ENCODE measurements around the gene PTPRO.

PTPRO gene

GRCh38 chr12:15372352-15372751, 50.0 kb downstream of the PTPRO start:
- ATAC-seq (replicated peaks), result no peak
- no peak overlapping the region for H3K27ac Mint-ChIP-seq
- no peak for DNase-seq
- H3K27me3 Mint-ChIP-seq, result peaks cover 9 to 11% of the 10 kb centered on the region in 2 donors
- no peaks in the 10 kb centered on the region for H3K36me3 Mint-ChIP-seq (ENCODE audit: insufficient read depth)
- H3K9me3 Mint-ChIP-seq, result peaks cover 9 to 18% of the 10 kb centered on the region in 2 donors
- H3K4me1 Mint-ChIP-seq (ENCODE audit: low read depth in 2 of 2), result no peaks in the 10 kb centered on the region
- H3K4me3 Mint-ChIP-seq, result no peak overlapping the region

GRCh38 chr12:15387772-15388171, 65.5 kb downstream of the PTPRO start:
- H3K27me3 Mint-ChIP-seq, result peaks cover 0 to 6% of the 10 kb centered on the region in 2 donors
- H3K27ac Mint-ChIP-seq, result no peak overlapping the region
- ATAC-seq (replicated peaks) (no peak), DNase-seq (no peak)
- no peaks in the 10 kb centered on the region for H3K4me1 Mint-ChIP-seq (ENCODE audit: low read depth in 2 of 2)
- H3K4me3 Mint-ChIP-seq, result no peak overlapping the region
- H3K36me3 Mint-ChIP-seq (ENCODE audit: insufficient read depth), result no peaks in the 10 kb centered on the region
- peaks cover 0 to 3% of the 10 kb centered on the region in 2 donors for H3K9me3 Mint-ChIP-seq

GRCh38 chr12:15389561-15389960, 67.3 kb downstream of the PTPRO start:
- H3K27me3 Mint-ChIP-seq, result peaks cover 0 to 6% of the 10 kb centered on the region in 2 donors
- no peaks in the 10 kb centered on the region for H3K36me3 Mint-ChIP-seq (ENCODE audit: insufficient read depth)
- no peak for ATAC-seq (replicated peaks)
- peaks cover 0 to 2% of the 10 kb centered on the region in 2 donors for H3K9me3 Mint-ChIP-seq
- H3K27ac Mint-ChIP-seq, result no peak overlapping the region
- no peak for DNase-seq
- H3K4me3 Mint-ChIP-seq, result no peak overlapping the region
- H3K4me1 Mint-ChIP-seq (ENCODE audit: low read depth in 2 of 2), result no peaks in the 10 kb centered on the region

- Mint-ChIP-seq H3K27me3 (peaks cover 0 to 6% of the 10 kb centered on the region in 2 donors), H3K4me3 (no peak overlapping the region), H3K27ac (no peak overlapping the region), H3K9me3 (no peaks in the 10 kb centered on the region), H3K4me1 (ENCODE audit: low read depth in 2 of 2) (no peaks in the 10 kb centered on the region), H3K36me3 (ENCODE audit: insufficient read depth) (no peaks in the 10 kb centered on the region)
- ATAC-seq (replicated peaks) (no peak), DNase-seq (no peak)
Measured at GRCh38 chr12:15393037-15393436, 70.7 kb downstream of the PTPRO start.

GRCh38 chr12:15393995-15394394, 71.7 kb downstream of the PTPRO start:
- Mint-ChIP-seq H3K36me3 (ENCODE audit: insufficient read depth) (no peaks in the 10 kb centered on the region), H3K4me1 (ENCODE audit: low read depth in 2 of 2) (no peaks in the 10 kb centered on the region), H3K27me3 (peaks cover 0 to 6% of the 10 kb centered on the region in 2 donors), H3K27ac (no peak overlapping the region), H3K4me3 (no peak overlapping the region), H3K9me3 (no peaks in the 10 kb centered on the region)
- no peak for DNase-seq
- no peak for ATAC-seq (replicated peaks)

- no peak overlapping the region for H3K27ac Mint-ChIP-seq
- H3K4me1 Mint-ChIP-seq (ENCODE audit: low read depth in 2 of 2), result no peaks in the 10 kb centered on the region
- H3K9me3 Mint-ChIP-seq, result peaks cover 0 to 3% of the 10 kb centered on the region in 2 donors
- no peak overlapping the region for H3K4me3 Mint-ChIP-seq
- ATAC-seq (replicated peaks) (no peak), DNase-seq (no peak)
- H3K27me3 Mint-ChIP-seq, result peaks cover 0 to 5% of the 10 kb centered on the region in 2 donors
- H3K36me3 Mint-ChIP-seq (ENCODE audit: insufficient read depth), result no peaks in the 10 kb centered on the region
Measured at GRCh38 chr12:15404485-15404884, 82.2 kb downstream of the PTPRO start.

- H3K27me3 Mint-ChIP-seq, result peaks cover 0 to 5% of the 10 kb centered on the region in 2 donors
- no peak for ATAC-seq (replicated peaks)
Measured at GRCh38 chr12:15405606-15406005, 83.3 kb downstream of the PTPRO start.

GRCh38 chr12:15407025-15407424, 84.7 kb downstream of the PTPRO start:
- H3K9me3 Mint-ChIP-seq, result no peaks in the 10 kb centered on the region
- no peak overlapping the region for H3K27ac Mint-ChIP-seq
- H3K36me3 Mint-ChIP-seq (ENCODE audit: insufficient read depth), result no peaks in the 10 kb centered on the region
- DNase-seq (no peak), ATAC-seq (replicated peaks) (no peak)
- H3K4me1 Mint-ChIP-seq (ENCODE audit: low read depth in 2 of 2), result no peaks in the 10 kb centered on the region
- peaks cover 0 to 5% of the 10 kb centered on the region in 2 donors for H3K27me3 Mint-ChIP-seq
- no peak overlapping the region for H3K4me3 Mint-ChIP-seq

More at GRCh38 chr12:15405606-15406005, 83.3 kb downstream of the PTPRO start:
- Mint-ChIP-seq H3K27ac (no peak overlapping the region), H3K9me3 (no peaks in the 10 kb centered on the region), H3K36me3 (ENCODE audit: insufficient read depth) (no peaks in the 10 kb centered on the region), H3K4me3 (no peak overlapping the region), H3K4me1 (ENCODE audit: low read depth in 2 of 2) (no peaks in the 10 kb centered on the region)
- DNase-seq, result no peak

GRCh38 chr12:15411842-15412241, 89.5 kb downstream of the PTPRO start:
- no peak for DNase-seq
- Mint-ChIP-seq H3K4me3 (no peak overlapping the region), H3K27me3 (peaks cover 8 to 11% of the 10 kb centered on the region in 2 donors), H3K4me1 (ENCODE audit: low read depth in 2 of 2) (no peaks in the 10 kb centered on the region), H3K9me3 (peaks cover 0 to 2% of the 10 kb centered on the region in 2 donors), H3K27ac (no peak overlapping the region), H3K36me3 (ENCODE audit: insufficient read depth) (no peaks in the 10 kb centered on the region)
- ATAC-seq (replicated peaks), result no peak

GRCh38 chr12:15417691-15418090, 95.4 kb downstream of the PTPRO start:
- peaks cover 14 to 15% of the 10 kb centered on the region in 2 donors for H3K27me3 Mint-ChIP-seq
- no peak overlapping the region for H3K27ac Mint-ChIP-seq
- ATAC-seq (replicated peaks), result no peak
- no peaks in the 10 kb centered on the region for H3K4me1 Mint-ChIP-seq (ENCODE audit: low read depth in 2 of 2)
- no peak overlapping the region for H3K4me3 Mint-ChIP-seq
- H3K36me3 Mint-ChIP-seq (ENCODE audit: insufficient read depth), result no peaks in the 10 kb centered on the region
- no peak for DNase-seq
- H3K9me3 Mint-ChIP-seq, result peaks cover 0 to 2% of the 10 kb centered on the region in 2 donors

GRCh38 chr12:15423629-15424028, 101.3 kb downstream of the PTPRO start:
- no peaks in the 10 kb centered on the region for H3K4me1 Mint-ChIP-seq (ENCODE audit: low read depth in 2 of 2)
- peaks cover 0 to 6% of the 10 kb centered on the region in 2 donors for H3K27me3 Mint-ChIP-seq
- H3K27ac Mint-ChIP-seq, result no peak overlapping the region
- DNase-seq, result no peak
- no peak overlapping the region for H3K4me3 Mint-ChIP-seq
- no peaks in the 10 kb centered on the region for H3K9me3 Mint-ChIP-seq
- no peaks in the 10 kb centered on the region for H3K36me3 Mint-ChIP-seq (ENCODE audit: insufficient read depth)
- ATAC-seq (replicated peaks), result no peak

- H3K4me3 Mint-ChIP-seq, result no peak overlapping the region
- no peaks in the 10 kb centered on the region for H3K27me3 Mint-ChIP-seq
- ATAC-seq (replicated peaks), result no peak
- H3K36me3 Mint-ChIP-seq (ENCODE audit: insufficient read depth), result no peaks in the 10 kb centered on the region
- DNase-seq, result no peak
- H3K9me3 Mint-ChIP-seq, result peaks cover 0 to 3% of the 10 kb centered on the region in 2 donors
- no peak overlapping the region for H3K27ac Mint-ChIP-seq
- no peaks in the 10 kb centered on the region for H3K4me1 Mint-ChIP-seq (ENCODE audit: low read depth in 2 of 2)
Measured at GRCh38 chr12:15427913-15428312, 105.6 kb downstream of the PTPRO start.

GRCh38 chr12:15428632-15429031, 106.3 kb downstream of the PTPRO start:
- H3K4me1 Mint-ChIP-seq (ENCODE audit: low read depth in 2 of 2), result no peaks in the 10 kb centered on the region
- DNase-seq, result no peak
- ATAC-seq (replicated peaks), result no peak

GRCh38 chr12:15429262-15429661, 107.0 kb downstream of the PTPRO start:
- no peaks in the 10 kb centered on the region for H3K27me3 Mint-ChIP-seq

More at GRCh38 chr12:15428632-15429031, 106.3 kb downstream of the PTPRO start:
- H3K4me3 Mint-ChIP-seq, result no peak overlapping the region
- H3K9me3 Mint-ChIP-seq, result peaks cover 0 to 3% of the 10 kb centered on the region in 2 donors
- no peak overlapping the region for H3K27ac Mint-ChIP-seq
- no peaks in the 10 kb centered on the region for H3K27me3 Mint-ChIP-seq
- H3K36me3 Mint-ChIP-seq (ENCODE audit: insufficient read depth), result no peaks in the 10 kb centered on the region

GRCh38 chr12:15435597-15435996, 113.3 kb downstream of the PTPRO start:
- DNase-seq, result no peak
- H3K9me3 Mint-ChIP-seq, result peaks cover 5 to 12% of the 10 kb centered on the region in 2 donors
- no peak overlapping the region for H3K27ac Mint-ChIP-seq
- H3K36me3 Mint-ChIP-seq (ENCODE audit: insufficient read depth), result peaks cover 2% of the 10 kb centered on the region
- no peaks in the 10 kb centered on the region for H3K4me1 Mint-ChIP-seq (ENCODE audit: low read depth in 2 of 2)
- ATAC-seq (replicated peaks), result no peak
- H3K27me3 Mint-ChIP-seq, result no peaks in the 10 kb centered on the region
- no peak overlapping the region for H3K4me3 Mint-ChIP-seq

More at GRCh38 chr12:15429262-15429661, 107.0 kb downstream of the PTPRO start:
- H3K27ac Mint-ChIP-seq, result no peak overlapping the region
- H3K9me3 Mint-ChIP-seq, result peaks cover 0 to 3% of the 10 kb centered on the region in 2 donors
- DNase-seq (no peak), ATAC-seq (replicated peaks) (no peak)
- no peak overlapping the region for H3K4me3 Mint-ChIP-seq
- H3K4me1 Mint-ChIP-seq (ENCODE audit: low read depth in 2 of 2), result no peaks in the 10 kb centered on the region
- no peaks in the 10 kb centered on the region for H3K36me3 Mint-ChIP-seq (ENCODE audit: insufficient read depth)
